PC-9 (cell line): ENCODE data around the gene BLOC1S6. TPM values are rescaled to one million over a fixed set of nuclear protein-coding genes. Genes with fewer than 3 reads are reported as not detected.
A peak's percentile ranks its signal among the peaks of the same experiment; 100 is the strongest.

ENCODE experiments used
- BruUV-seq: library from RNA; stranded (reverse); fragments of 400-500 nt; replicated peaks from 2 replicates; lab custom pipeline; 2021; lab: Mats Ljungman, UMichigan
- CTCF ChIA-PET: fragments of 300-600 bp; sonication (Branson Sonifier 250); formaldehyde crosslinking; loops from one replicate; lab custom pipeline; 2022; ENCODE audit warnings: antibody characterized with exemption; lab: Charles Lee
- POLR2A ChIA-PET: fragments of 300-600 bp; sonication (Branson Sonifier 250); formaldehyde crosslinking; loops from one replicate; lab custom pipeline; 2022; ENCODE audit warnings: antibody characterized with exemption; ENCODE audit not compliant: unreplicated experiment; lab: Charles Lee
- DNase-seq, 2 experiments: peaks; one replicate each; pipeline versions ENCODE4 v3.0.0 to v3.0.0-alpha.2; 2015 to 2022; ENCODE audit warnings: mixed read lengths in 1 of 2
- H2AFZ ChIP-seq: fragments of 200-600 bp; sonication (generic); 2 replicates; pipeline ENCODE4 v1.8.1; 2017; ENCODE audit warnings: antibody characterized with exemption
- H3F3A ChIP-seq: fragments of 200-600 bp; sonication (generic); 2 replicates; pipeline ENCODE4 v1.8.1; 2017; ENCODE audit warnings: antibody characterized with exemption, mild to moderate bottlenecking, low read depth; ENCODE audit not compliant: insufficient read depth
- H3K27ac ChIP-seq: fragments of 200-600 bp; sonication (generic); 2 replicates; pipeline ENCODE4 v1.6.1; 2016; ENCODE audit warnings: mixed run types
- H3K27me3 ChIP-seq: fragments of 200-600 bp; sonication (generic); 2 replicates; pipeline ENCODE4 v1.6.1; 2016; ENCODE audit warnings: low read depth, mixed run types; ENCODE audit not compliant: insufficient read depth
- H3K36me3 ChIP-seq: fragments of 200-600 bp; sonication (generic); 2 replicates; pipeline ENCODE4 v1.6.1; 2016; ENCODE audit warnings: low read depth, mixed run types
- H3K4me1 ChIP-seq: fragments of 200-600 bp; sonication (generic); replicated peaks from 2 replicates; pipeline ENCODE4 v1.6.1; 2016; ENCODE audit warnings: mixed run types; ENCODE audit not compliant: insufficient read depth
- H3K4me2 ChIP-seq: fragments of 200-600 bp; sonication (generic); 2 replicates; pipeline ENCODE4 v1.6.1; 2017; ENCODE audit warnings: mixed run types
- H3K4me3 ChIP-seq: fragments of 200-600 bp; sonication (generic); 2 replicates; pipeline ENCODE4 v1.6.1; 2016; ENCODE audit warnings: mixed run types
- H3K79me2 ChIP-seq: fragments of 200-600 bp; sonication (generic); 2 replicates; pipeline ENCODE4 v1.6.1; 2017; ENCODE audit warnings: low read depth, mixed run types
- H3K9me2 ChIP-seq: fragments of 200-600 bp; sonication (generic); 2 replicates; pipeline ENCODE4 v1.8.1; 2017; ENCODE audit warnings: mild to moderate bottlenecking; ENCODE audit not compliant: insufficient read depth
- H3K9me3 ChIP-seq: fragments of 200-600 bp; sonication (generic); 2 replicates; pipeline ENCODE4 v1.8.1; 2016; ENCODE audit warnings: low read depth; ENCODE audit not compliant: insufficient read depth
- H4K20me1 ChIP-seq: fragments of 200-600 bp; sonication (generic); 2 replicates; pipeline ENCODE4 v1.8.1; 2017; ENCODE audit not compliant: insufficient read depth
- EZH2 ChIP-seq: fragments of 200-600 bp; sonication (generic); IDR thresholded peaks from 2 replicates; pipeline ENCODE4 v1.8.0; 2017; ENCODE audit warnings: antibody characterized with exemption, low read depth
- intact Hi-C: fragments of 100-400 bp; cut with micrococcal nuclease; formaldehyde crosslinking; loops from one replicate; pipeline ENCODE4 v1.10.0; 2022; ENCODE audit not compliant: unreplicated experiment
- total RNA-seq: library from RNA; stranded (reverse); gene quantifications from 2 replicates; pipeline ENCODE4 v1.2.3, GENCODE V29; 2021
- TF ChIP-seq, protein P1 (sequence below): fragments of 200-600 bp; sonication (generic); conservative IDR thresholded peaks from 2 replicates; pipeline ENCODE4 v1.6.1; 2017; ENCODE audit warnings: mixed run types, antibody characterized with exemption, mild to moderate bottlenecking, moderate library complexity

BLOC1S6 gene
- total RNA-seq, 1 experiment from 2014 or later: 22.7 TPM

DNA sequence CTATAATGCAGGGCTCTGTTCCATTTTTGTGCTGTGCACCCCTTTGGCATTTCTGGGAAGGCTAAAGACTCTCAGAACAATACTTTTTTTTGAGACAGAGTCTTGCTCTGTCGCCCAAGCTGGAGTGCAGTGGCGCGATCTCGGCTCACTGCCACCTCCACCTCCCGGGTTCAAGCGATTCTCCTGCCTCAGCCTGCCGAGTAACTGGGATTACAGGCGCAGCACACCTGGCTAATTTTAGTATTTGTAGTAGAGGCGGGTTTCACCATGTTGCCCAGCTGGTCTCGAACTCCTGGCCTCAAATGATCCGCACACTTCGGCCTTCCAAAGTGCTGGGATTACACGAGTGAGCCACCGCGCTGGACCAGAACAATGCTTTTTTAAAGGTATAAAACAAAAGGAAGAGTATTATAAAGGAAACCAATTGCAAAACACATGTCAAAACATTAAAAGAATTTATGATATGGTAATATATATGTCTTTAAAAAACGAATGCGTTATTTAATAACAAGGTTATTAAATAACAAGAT is 48.6 kb downstream of the BLOC1S6 start:
- no peaks in the 10 kb centered on the region for H4K20me1 ChIP-seq
- peak overlapping the region; percentile 87 for H3K4me2 ChIP-seq
- peaks cover 20% of the 10 kb centered on the region for H3K79me2 ChIP-seq
- no peak for DNase-seq
- peak overlapping the region; percentile 98 for H2AFZ ChIP-seq
- H3K9me2 ChIP-seq: no peaks in the 10 kb centered on the region
- ChIA-PET POLR2A (no interaction called here), CTCF (no interaction called here)
- no peaks in the 10 kb centered on the region for H3K9me3 ChIP-seq
- H3K27me3 ChIP-seq: no peaks in the 10 kb centered on the region
- no peak overlapping the region for H3K27ac ChIP-seq
- no peaks in the 10 kb centered on the region for H3K36me3 ChIP-seq
- TF ChIP-seq EZH2: no peak
- TF ChIP-seq, protein P1, sequence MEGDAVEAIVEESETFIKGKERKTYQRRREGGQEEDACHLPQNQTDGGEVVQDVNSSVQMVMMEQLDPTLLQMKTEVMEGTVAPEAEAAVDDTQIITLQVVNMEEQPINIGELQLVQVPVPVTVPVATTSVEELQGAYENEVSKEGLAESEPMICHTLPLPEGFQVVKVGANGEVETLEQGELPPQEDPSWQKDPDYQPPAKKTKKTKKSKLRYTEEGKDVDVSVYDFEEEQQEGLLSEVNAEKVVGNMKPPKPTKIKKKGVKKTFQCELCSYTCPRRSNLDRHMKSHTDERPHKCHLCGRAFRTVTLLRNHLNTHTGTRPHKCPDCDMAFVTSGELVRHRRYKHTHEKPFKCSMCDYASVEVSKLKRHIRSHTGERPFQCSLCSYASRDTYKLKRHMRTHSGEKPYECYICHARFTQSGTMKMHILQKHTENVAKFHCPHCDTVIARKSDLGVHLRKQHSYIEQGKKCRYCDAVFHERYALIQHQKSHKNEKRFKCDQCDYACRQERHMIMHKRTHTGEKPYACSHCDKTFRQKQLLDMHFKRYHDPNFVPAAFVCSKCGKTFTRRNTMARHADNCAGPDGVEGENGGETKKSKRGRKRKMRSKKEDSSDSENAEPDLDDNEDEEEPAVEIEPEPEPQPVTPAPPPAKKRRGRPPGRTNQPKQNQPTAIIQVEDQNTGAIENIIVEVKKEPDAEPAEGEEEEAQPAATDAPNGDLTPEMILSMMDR: no peak
- intact Hi-C loops: loop anchor here (5.0 kb wide), 1 partner anchor 71 kb away; no protein-coding TSS in a partner anchor
- H3F3A ChIP-seq: peaks cover 18% of the 10 kb centered on the region
- peaks cover 24% of the 10 kb centered on the region for H3K4me1 ChIP-seq
- H3K4me3 ChIP-seq: peak overlapping the region; percentile 91
- BruUV-seq: no TSS peak

DNA sequence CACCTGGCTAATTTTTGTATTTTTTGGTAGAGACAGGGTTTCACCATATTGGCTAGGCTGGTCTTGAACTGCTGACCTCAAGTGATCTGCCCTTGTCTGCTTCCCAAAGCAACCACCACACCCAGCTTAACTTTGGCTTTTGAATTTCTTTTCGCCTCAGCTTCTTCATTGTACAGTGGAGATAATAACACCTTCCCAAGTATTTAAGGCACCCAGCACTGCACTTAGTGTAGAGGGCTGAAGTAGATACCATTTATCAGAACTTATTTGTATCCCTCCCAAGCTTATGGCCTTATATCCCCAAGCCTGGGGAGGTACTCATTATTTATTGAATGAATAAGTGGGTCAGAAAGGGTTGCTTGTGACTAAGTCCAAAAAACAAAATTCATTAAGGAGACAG is 50.0 kb downstream of the BLOC1S6 start:
- intact Hi-C loops: loop anchor here (5.0 kb wide), 1 partner anchor 70 kb away; no protein-coding TSS in a partner anchor
- Histone ChIP-seq H3K27ac (0 out of 2 replicates have a peak overlapping the region, but pooled peaks have one; percentile 37), H3K4me3 (no peak overlapping the region), H3F3A (peaks cover 31% of the 10 kb centered on the region), H4K20me1 (no peaks in the 10 kb centered on the region), H3K9me3 (no peaks in the 10 kb centered on the region), H3K4me2 (no peak overlapping the region), H2AFZ (no peak overlapping the region), H3K27me3 (no peaks in the 10 kb centered on the region), H3K9me2 (no peaks in the 10 kb centered on the region), H3K79me2 (peaks cover 20% of the 10 kb centered on the region), H3K4me1 (peaks cover 27% of the 10 kb centered on the region), H3K36me3 (no peaks in the 10 kb centered on the region)
- ChIA-PET CTCF (interaction anchor here (0.7 kb wide), 1 partner anchor 206 kb away, joined by 8 read pairs; no protein-coding TSS in a partner anchor), POLR2A (no interaction called here)
- TF ChIP-seq, protein P1: no peak
- TF ChIP-seq EZH2: no peak
- BruUV-seq: no TSS peak
- DNase-seq: no peak

DNA sequence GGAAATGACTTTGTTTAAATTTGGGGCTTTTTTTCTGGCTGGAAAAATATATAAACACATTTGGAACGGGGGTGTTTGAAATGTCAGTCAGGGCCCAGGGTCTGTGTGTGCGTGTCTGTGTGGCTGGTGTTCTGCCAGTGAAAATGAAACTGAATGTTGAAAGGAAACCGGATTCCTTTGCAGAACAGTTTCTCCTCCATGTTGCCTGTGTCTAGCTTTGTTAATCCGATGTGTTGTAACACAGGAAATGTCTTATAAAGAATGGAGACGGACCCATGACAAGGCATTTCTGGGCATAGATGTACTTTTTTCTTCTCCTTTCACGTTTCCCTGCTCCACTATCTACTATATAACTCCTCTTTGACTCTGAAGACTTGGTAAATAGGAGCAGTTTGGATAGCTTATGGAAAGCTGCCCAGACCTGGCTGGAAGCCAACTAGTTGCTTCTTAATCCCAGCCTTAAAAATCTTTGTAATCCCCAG is 50.4 kb downstream of the BLOC1S6 start:
- peak in 1 of 2 experiments; percentile 39 for DNase-seq
- Histone ChIP-seq H3K27me3 (no peaks in the 10 kb centered on the region), H3K4me3 (no peak overlapping the region), H3F3A (peaks cover 35% of the 10 kb centered on the region), H3K79me2 (peaks cover 20% of the 10 kb centered on the region), H3K36me3 (no peaks in the 10 kb centered on the region), H3K4me2 (peak overlapping the region; percentile 19; the same call in 1 of the 2 replicates), H2AFZ (no peak overlapping the region), H3K27ac (peak overlapping the region; percentile 37; the same call in 1 of the 2 replicates), H3K9me2 (no peaks in the 10 kb centered on the region), H3K4me1 (peaks cover 32% of the 10 kb centered on the region), H3K9me3 (no peaks in the 10 kb centered on the region), H4K20me1 (no peaks in the 10 kb centered on the region)
- TF ChIP-seq, protein P1: no peak
- no peak for TF ChIP-seq EZH2
- ChIA-PET POLR2A (no interaction called here), CTCF (interaction anchor here (0.7 kb wide), 1 partner anchor 206 kb away, joined by 8 read pairs; no protein-coding TSS in a partner anchor)
- intact Hi-C loops: loop anchor here (5.0 kb wide), 1 partner anchor 70 kb away; no protein-coding TSS in a partner anchor
- BruUV-seq: no TSS peak
